ENCODE data around the gene NDST4.

GRCh38 chr4:114886761-114887160 lies 226.7 kb downstream of the NDST4 start:
- no peak for TF ChIP-seq CTCF (conservative IDR thresholded peaks at IDR 0.05; ENCODE audit: low read depth, low read length)
- no peak for TF ChIP-seq EZH2 (IDR thresholded peaks at IDR 0.05; ENCODE audit: low read length, unreplicated experiment)
- TF ChIP-seq EZH2phosphoT487 (IDR thresholded peaks at IDR 0.05; ENCODE audit: borderline replicate concordance, low read length), result no peak

Data from PC-3 (cell line).